RWPE2 (cell line): ENCODE measurements around the gene AMOTL1.

ENCODE experiments used
- ATAC-seq: fragments of 200-7000 bp; cut with Tn5 transposase; 3 replicates; pipeline ENCODE4 v1.9.1; 2021; ENCODE audit warnings: low read depth
- DNase-seq: peaks from one replicate; pipeline ENCODE4 v3.0.0-alpha.2; 2020; ENCODE audit warnings: low spot score
- H3K27ac ChIP-seq: fragments of 450-650 bp; 2 replicates; pipeline ENCODE4 v1.5.1; 2017; ENCODE audit warnings: mild to moderate bottlenecking; ENCODE audit not compliant: poor library complexity, severe bottlenecking
- H3K27me3 ChIP-seq: fragments of 250-450 bp; sonication (Bioruptor Pico); 2 replicates; pipeline ENCODE4 v1.5.1; 2021; ENCODE audit warnings: mild to moderate bottlenecking, moderate library complexity; ENCODE audit not compliant: insufficient read depth, poor library complexity, severe bottlenecking
- H3K36me3 ChIP-seq: fragments of 250-450 bp; sonication (Bioruptor Pico); 2 replicates; pipeline ENCODE4 v1.5.1; 2020; ENCODE audit warnings: low read depth, mild to moderate bottlenecking, moderate library complexity
- H3K4me1 ChIP-seq: fragments of 250-450 bp; sonication (Bioruptor Pico); 2 replicates; pipeline ENCODE4 v1.5.1; 2021; ENCODE audit warnings: mild to moderate bottlenecking, moderate library complexity; ENCODE audit not compliant: insufficient read depth, poor library complexity, severe bottlenecking
- H3K4me3 ChIP-seq: fragments of 250-450 bp; sonication (Bioruptor Pico); 2 replicates; pipeline ENCODE4 v1.5.1; 2021; ENCODE audit warnings: mild to moderate bottlenecking, moderate library complexity; ENCODE audit not compliant: severe bottlenecking
- H3K9me3 ChIP-seq: fragments of 250-450 bp; sonication (Bioruptor Pico); 2 replicates; pipeline ENCODE4 v1.5.1; 2021; ENCODE audit warnings: mild to moderate bottlenecking, moderate library complexity; ENCODE audit not compliant: severe bottlenecking
- CTCF ChIP-seq: fragments of 450-650 bp; IDR thresholded peaks from one replicate; pipeline ENCODE4 v1.5.1; 2017; ENCODE audit warnings: mild to moderate bottlenecking, moderate library complexity; ENCODE audit not compliant: poor library complexity, severe bottlenecking

AMOTL1 gene

GRCh38 chr11:94860333-94860732 lies 92.2 kb downstream of the AMOTL1 start:
- Histone ChIP-seq H3K27ac (no peak overlapping the region), H3K27me3 (no peaks in the 10 kb centered on the region), H3K4me3 (no peak overlapping the region), H3K9me3 (no peaks in the 10 kb centered on the region), H3K36me3 (peaks cover 90% of the 10 kb centered on the region), H3K4me1 (no peaks in the 10 kb centered on the region)
- TF ChIP-seq CTCF = no peak
- no peak for DNase-seq
- no peak for ATAC-seq

GRCh38 chr11:94861306-94861845 lies 93.2 kb downstream of the AMOTL1 start:
- Histone ChIP-seq H3K27ac (no peak overlapping the region), H3K4me1 (no peaks in the 10 kb centered on the region), H3K27me3 (no peaks in the 10 kb centered on the region), H3K4me3 (no peak overlapping the region), H3K36me3 (peaks cover 90% of the 10 kb centered on the region), H3K9me3 (no peaks in the 10 kb centered on the region)
- no peak for TF ChIP-seq CTCF
- DNase-seq (no peak), ATAC-seq (no peak)

- H3K4me1 ChIP-seq = no peaks in the 10 kb centered on the region
- H3K27me3 ChIP-seq = no peaks in the 10 kb centered on the region
- no peak for ATAC-seq
- peaks cover 88% of the 10 kb centered on the region for H3K36me3 ChIP-seq
- no peak for TF ChIP-seq CTCF
- H3K9me3 ChIP-seq = no peaks in the 10 kb centered on the region
- H3K27ac ChIP-seq = no peak overlapping the region
- H3K4me3 ChIP-seq = no peak overlapping the region
- no peak for DNase-seq
Observed at GRCh38 chr11:94862926-94863880, 95.0 kb downstream of the AMOTL1 start.

GRCh38 chr11:94864506-94865045 lies 96.4 kb downstream of the AMOTL1 start:
- ATAC-seq (no peak), DNase-seq (no peak)
- Histone ChIP-seq H3K27ac (no peak overlapping the region), H3K36me3 (peaks cover 88% of the 10 kb centered on the region), H3K4me3 (no peak overlapping the region), H3K9me3 (no peaks in the 10 kb centered on the region), H3K27me3 (no peaks in the 10 kb centered on the region), H3K4me1 (no peaks in the 10 kb centered on the region)
- no peak for TF ChIP-seq CTCF
